ENCODE measurements around the gene RNF225. TPM values are rescaled to one million over a fixed set of nuclear protein-coding genes. Genes with fewer than 3 reads are reported as not detected.
"Not testable (repeated sequence)": the region's sequence is repeated elsewhere in the genome, so short reads cannot be mapped to it uniquely, and the experiment has no call there.

RNF225 gene
- total RNA-seq, 2 donors from 2014 or later: not detected

- no peak for TF ChIP-seq CTCF (IDR thresholded peaks at IDR 0.05)
Measured at GRCh38 chr19:58429745-58430144, 34.3 kb downstream of the RNF225 start.

GRCh38 chr19:58434217-58434616 lies 38.8 kb downstream of the RNF225 start:
- no peak for DNase-seq
- Histone ChIP-seq H3K36me3 (peaks cover 12% of the 10 kb centered on the region), H3K4me3 (no peak overlapping the region), H3K4me1 (no peaks in the 10 kb centered on the region), H3K9me3 (peaks cover 22% of the 10 kb centered on the region), H3K27me3 (no peaks in the 10 kb centered on the region), H3K9ac (ENCODE audit: low read depth in 2 of 2, low read length in 2 of 2) (no peak overlapping the region), H3K27ac (no peak overlapping the region)
- TF ChIP-seq CTCF (IDR thresholded peaks at IDR 0.05): no peak
- intact Hi-C loops (cut with DNase I): no loop called here

More at GRCh38 chr19:58429745-58430144, 34.3 kb downstream of the RNF225 start:
- Histone ChIP-seq H3K4me3 (no peak overlapping the region), H3K27me3 (no peaks in the 10 kb centered on the region), H3K4me1 (no peaks in the 10 kb centered on the region), H3K27ac (no peak overlapping the region), H3K36me3 (peaks cover 8% of the 10 kb centered on the region), H3K9ac (ENCODE audit: low read depth in 2 of 2, low read length in 2 of 2) (no peak overlapping the region), H3K9me3 (peaks cover 20% of the 10 kb centered on the region)
- intact Hi-C loops (cut with DNase I): no loop called here
- no peak for DNase-seq

GRCh38 chr19:58439576-58440554 lies 44.4 kb downstream of the RNF225 start, which contains the start of gene ZNF132:
ZNF132 (minus strand) TSS chr19:58440153; CDS start chr19:58439821, 332 bp downstream.
- Histone ChIP-seq H3K27me3 (no peaks in the 10 kb centered on the region), H3K9me3 (peaks cover under 1% of the 10 kb centered on the region), H3K4me3 (peak within 1 kb of the TSS; percentile 72), H3K4me1 (peaks cover 5% of the 10 kb centered on the region), H3K36me3 (peaks cover 3% of the 10 kb centered on the region), H3K9ac (ENCODE audit: low read depth in 2 of 2, low read length in 2 of 2) (peak within 1 kb of the TSS; percentile 52 to 64), H3K27ac (peak within 1 kb of the TSS; percentile 65)
- intact Hi-C loops (cut with DNase I): no loop called here
- DNase-seq: peak; percentile 97
- no peak for TF ChIP-seq CTCF (IDR thresholded peaks at IDR 0.05)

GRCh38 chr19:58440556-58440955 lies 45.1 kb downstream of the RNF225 start:
- H3K4me1 ChIP-seq: peaks cover 5% of the 10 kb centered on the region
- peak overlapping the region; percentile 72 for H3K4me3 ChIP-seq
- no peaks in the 10 kb centered on the region for H3K9me3 ChIP-seq
- H3K27ac ChIP-seq: peak overlapping the region; percentile 65
- H3K9ac ChIP-seq (ENCODE audit: low read depth in 2 of 2, low read length in 2 of 2): peak overlapping the region in 1 of 2 donors; percentile 30
- no peaks in the 10 kb centered on the region for H3K36me3 ChIP-seq
- H3K27me3 ChIP-seq: no peaks in the 10 kb centered on the region
- no peak for DNase-seq
- intact Hi-C loops (cut with DNase I): no loop called here
- TF ChIP-seq CTCF (IDR thresholded peaks at IDR 0.05): no peak

GRCh38 chr19:58442986-58443385 lies 47.5 kb downstream of the RNF225 start:
- H3K4me1 ChIP-seq; H3K9me3 ChIP-seq; H3K36me3 ChIP-seq; H3K9ac ChIP-seq (ENCODE audit: low read depth in 2 of 2, low read length in 2 of 2); H3K4me3 ChIP-seq; intact Hi-C loops (cut with DNase I); H3K27ac ChIP-seq; DNase-seq; H3K27me3 ChIP-seq: not testable (repeated sequence)

Small RNA genes within 50 kb of the gene (microRNA-seq; reads per million reads assigned to microRNA genes)
- gene MIR4754: not detected

Other genes starting within 250 kb of the RNF225 start
- 1 to 10 TPM; 3.9 to 5.9 TPM for gene ZNF329, start 244.9 kb upstream of the RNF225 start, total RNA-seq
- gene ZNF274, start 212.6 kb upstream of the RNF225 start, total RNA-seq: 10 to 100 TPM; 16.3 to 17.1 TPM
- 10 to 100 TPM; 17.2 to 29.6 TPM for gene ZNF544, start 166.7 kb upstream of the RNF225 start, total RNA-seq
- gene ZNF8, start 116.7 kb upstream of the RNF225 start, total RNA-seq: 1 to 10 TPM; 3.4 to 3.8 TPM
- 10 to 100 TPM; 21.6 to 25.0 TPM for gene ERVK3-1, start 90.3 kb upstream of the RNF225 start, total RNA-seq
- gene ZSCAN22, start 68.7 kb upstream of the RNF225 start, total RNA-seq: 1 to 10 TPM; 3.0 to 3.7 TPM
- gene A1BG, start 42.2 kb upstream of the RNF225 start, total RNA-seq: 1 to 10 TPM; 3.6 to 4.7 TPM
- gene ZNF497, start 32.9 kb upstream of the RNF225 start, total RNA-seq: 1 to 10 TPM in 1 of 2 donors, under 1 TPM in 1; 0.98 to 1.9 TPM
- 1 to 10 TPM; 1.8 to 2.6 TPM for gene ZNF837, start 14.6 kb upstream of the RNF225 start, total RNA-seq
- gene RPS5, start 8.4 kb upstream of the RNF225 start, total RNA-seq: 100 to 1,000 TPM; 781 to 884 TPM
- 1 to 10 TPM; 5.9 to 8.5 TPM for gene ZNF584, start 13.0 kb downstream of the RNF225 start, total RNA-seq
- 1 to 10 TPM; 2.6 to 5.8 TPM for gene ZNF132, start 44.5 kb downstream of the RNF225 start, total RNA-seq
- gene ZNF324B, start 56.0 kb downstream of the RNF225 start, total RNA-seq: 1 to 10 TPM; 4.4 to 7.5 TPM
- 10 to 100 TPM; 10.2 to 12.0 TPM for gene ZNF324, start 71.4 kb downstream of the RNF225 start, total RNA-seq
- 10 to 100 TPM in 1 of 2 donors, 1 to 10 TPM in 1; 7.4 to 10.5 TPM for gene ZNF446, start 80.7 kb downstream of the RNF225 start, total RNA-seq
- 1 to 10 TPM; 3.7 to 8.7 TPM for gene SLC27A5, start 116.3 kb downstream of the RNF225 start, total RNA-seq
- 10 to 100 TPM; 13.5 to 20.2 TPM for gene ZBTB45, start 124.2 kb downstream of the RNF225 start, total RNA-seq
- 100 to 1,000 TPM; 205 to 412 TPM for gene TRIM28, start 148.4 kb downstream of the RNF225 start, total RNA-seq
- 100 to 1,000 TPM; 176 to 183 TPM for gene CHMP2A, start 159.4 kb downstream of the RNF225 start, total RNA-seq
- gene UBE2M, start 163.0 kb downstream of the RNF225 start, total RNA-seq: 10 to 100 TPM; 63.0 to 79.4 TPM
- gene MZF1, start 177.7 kb downstream of the RNF225 start, total RNA-seq: 10 to 100 TPM; 19.3 to 39.2 TPM